TTC549 (cell line): ENCODE data around the gene ZNF683.

Experiments
- FAIRE-seq: peaks from 2 replicates; lab custom pipeline; 2012; peaks lifted over from hg19 to GRCh38; lab: Jason Lieb, UNC

Gene ZNF683

DNA sequence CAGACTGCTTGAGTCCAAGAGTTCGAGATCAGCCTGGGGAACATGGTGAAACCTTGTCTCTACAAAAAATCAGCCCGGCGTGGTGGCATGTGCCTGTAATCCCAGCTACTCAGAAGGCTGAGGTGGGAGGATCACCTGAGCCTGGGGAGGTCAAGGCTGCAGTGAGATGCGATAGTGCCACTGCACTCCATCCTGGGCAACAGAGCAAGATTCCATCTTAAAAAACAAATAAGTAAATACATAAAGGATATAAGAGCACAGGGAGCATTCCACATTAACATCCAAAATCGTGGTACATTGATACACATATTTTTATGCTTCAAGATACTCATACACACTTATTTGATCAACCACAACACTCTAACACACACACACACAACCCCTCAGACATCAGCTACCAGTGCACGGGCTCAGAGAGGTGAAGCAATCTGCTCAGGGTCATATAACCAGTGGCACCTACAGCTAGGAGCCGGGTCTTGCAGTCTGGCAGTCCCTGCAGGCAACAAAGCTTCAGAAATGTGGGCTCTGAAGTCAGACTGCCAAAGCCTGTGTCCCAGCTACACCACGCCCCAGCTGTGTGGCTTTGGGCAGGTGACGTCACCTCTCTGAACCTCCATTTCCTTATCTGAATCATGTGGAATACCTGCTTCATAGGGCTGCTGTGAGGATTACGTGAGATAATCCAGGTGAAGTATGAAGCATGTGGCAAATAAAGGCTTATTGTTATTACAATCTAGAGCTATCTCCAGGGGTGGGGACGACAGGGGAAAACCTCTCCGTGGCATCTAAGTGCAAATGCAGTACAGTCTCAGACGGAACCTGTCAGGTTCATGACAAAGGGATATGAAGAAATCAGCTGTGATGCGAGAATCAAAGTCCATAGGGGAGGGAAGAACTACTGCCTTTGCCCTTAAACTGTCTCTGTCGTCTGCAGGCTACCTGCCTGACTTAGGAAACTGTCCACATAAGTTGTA is 13.9 kb downstream of the ZNF683 start:
- no peak for FAIRE-seq

DNA sequence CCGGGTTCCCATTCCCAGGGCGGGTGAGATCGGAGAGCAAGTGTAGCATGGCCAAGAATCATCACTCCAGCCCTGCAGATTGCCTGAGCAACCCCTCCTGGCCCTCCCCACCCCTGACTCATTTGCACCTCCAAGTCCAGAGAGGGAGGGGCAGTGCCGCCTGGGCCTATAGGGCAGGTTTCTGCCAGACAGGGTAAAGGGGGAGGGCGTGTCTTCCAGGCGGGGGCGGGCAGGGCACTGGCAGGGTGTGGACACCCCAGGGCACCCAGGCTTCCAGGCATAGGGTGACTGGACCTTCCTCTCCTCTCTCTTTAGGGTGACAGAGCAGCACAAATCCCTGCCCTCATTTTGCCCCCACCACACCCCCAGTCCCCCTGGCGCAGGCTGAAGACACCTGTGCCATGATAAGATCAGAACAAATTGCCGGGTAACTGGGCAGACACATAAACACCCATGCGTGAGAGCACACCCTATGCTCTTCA is 15.4 kb downstream of the ZNF683 start:
- no peak for FAIRE-seq

DNA sequence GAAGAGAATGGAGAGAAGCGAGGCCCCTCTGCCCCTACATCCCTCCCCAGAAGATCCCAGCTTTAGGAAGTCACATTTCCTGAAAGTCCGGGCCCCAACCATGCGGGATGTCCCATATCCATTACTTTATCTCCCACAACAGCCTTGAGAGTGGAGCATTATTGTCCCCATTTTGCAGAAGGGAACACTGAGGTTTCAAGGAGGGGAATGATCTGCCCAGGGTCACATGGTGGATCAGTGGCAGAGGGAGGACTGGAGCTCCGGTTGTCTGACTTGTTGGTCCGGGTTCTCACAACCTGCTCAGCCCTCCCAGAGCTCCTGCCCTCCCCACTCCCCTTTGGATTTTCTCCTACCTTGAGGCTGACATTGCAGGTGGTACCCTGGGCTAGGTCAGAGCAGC is 16.4 kb downstream of the ZNF683 start:
- no peak for FAIRE-seq

DNA sequence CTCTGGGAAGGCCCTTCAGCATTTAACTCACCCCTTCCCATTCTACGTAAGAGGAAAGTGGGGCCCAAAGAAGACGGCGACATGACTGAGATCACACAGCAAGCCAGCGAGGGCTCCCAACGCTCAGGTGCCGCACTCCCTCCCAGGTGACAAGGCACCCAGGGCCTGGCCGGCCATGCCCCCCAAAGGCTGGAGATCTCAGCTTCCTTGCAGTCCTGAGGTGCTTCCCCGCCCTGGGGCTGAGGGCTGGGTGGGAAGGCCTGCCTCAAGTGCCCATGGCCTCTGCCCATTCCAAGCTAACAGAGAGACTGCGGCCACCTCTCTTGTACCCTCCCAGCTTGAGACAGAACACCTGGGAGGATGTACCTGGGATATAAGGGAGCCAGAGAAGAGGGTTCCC is 17.6 kb downstream of the ZNF683 start:
- no peak for FAIRE-seq

DNA sequence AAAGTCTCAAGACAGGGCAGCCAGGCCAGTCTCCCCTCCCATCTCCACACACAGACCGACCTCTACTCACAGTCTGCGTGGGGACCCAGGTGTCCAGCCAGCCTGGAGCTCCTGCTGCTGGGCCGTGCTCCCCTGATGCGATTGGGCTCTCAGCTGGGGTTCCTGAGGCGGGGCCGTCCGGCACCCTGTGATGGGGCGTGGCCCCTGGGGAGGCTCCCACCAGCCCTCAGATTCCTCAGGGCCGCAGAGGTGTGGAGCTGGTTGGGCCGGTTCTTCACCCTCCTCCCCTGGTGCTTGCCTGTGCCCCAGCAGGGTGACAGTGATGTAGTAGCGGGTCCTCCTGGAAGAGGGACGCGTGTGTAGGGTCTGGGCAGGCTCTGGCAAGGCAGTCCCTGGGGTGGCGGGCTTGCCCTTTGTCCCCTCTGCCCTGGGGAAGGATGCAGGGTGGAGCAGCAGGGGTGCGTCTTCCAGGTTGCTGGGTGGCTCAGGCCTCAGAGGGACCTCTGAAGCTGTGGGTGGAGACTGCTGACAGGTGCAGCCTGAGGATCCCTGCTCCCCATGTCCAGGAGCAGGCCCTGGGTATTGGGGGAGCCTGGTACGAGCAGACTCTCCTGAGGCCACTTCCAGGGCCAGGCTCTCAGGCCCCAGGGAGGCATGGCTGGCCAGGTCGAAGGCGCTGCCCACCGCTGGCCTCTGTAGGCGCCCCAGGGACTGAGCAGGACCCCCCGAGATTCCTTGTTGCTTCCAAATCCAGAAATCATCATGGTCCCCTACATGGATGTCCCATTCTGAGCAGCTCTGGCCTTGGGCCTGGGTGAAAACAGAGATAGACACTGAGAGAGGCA is 18.4 kb downstream of the ZNF683 start, which contains the start of gene CRYBG2:
Gene CRYBG2 (minus strand): TSS at position 155 of the 845 bp plus-strand sequence. CDS start 7,473 bp downstream, outside the sequence.
- no peak for FAIRE-seq

DNA sequence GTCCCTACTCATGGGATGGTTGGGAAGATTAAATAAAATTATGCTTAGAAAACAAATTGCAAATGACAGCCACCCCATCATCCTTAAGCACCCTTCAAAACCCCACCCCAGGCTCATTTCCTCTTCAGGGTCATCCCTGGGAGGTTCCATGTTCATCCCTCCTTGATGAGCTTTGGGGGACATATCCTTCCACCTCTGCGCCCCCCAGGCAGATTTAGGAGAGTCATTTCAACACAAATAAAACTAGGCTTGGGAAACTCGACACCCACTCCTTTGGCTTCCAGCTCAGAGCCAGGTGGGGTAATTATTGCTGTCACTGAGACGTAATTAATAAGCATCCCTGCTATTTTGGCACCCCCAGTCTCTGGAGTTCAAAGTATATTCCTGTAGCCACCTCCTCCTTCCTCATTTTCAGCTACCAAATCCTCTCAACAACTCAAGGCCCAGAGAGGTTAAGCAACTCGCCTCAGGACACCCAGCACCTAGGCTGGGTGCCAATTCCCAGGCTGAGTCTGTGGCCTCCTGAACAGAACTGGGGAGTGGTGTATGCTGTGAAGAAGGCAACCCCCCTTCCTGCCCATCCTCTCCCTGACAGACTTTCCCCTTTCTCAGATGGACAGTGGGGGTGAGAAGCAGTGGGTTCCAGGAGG is 19.2 kb downstream of the ZNF683 start:
- FAIRE-seq = no peak

DNA sequence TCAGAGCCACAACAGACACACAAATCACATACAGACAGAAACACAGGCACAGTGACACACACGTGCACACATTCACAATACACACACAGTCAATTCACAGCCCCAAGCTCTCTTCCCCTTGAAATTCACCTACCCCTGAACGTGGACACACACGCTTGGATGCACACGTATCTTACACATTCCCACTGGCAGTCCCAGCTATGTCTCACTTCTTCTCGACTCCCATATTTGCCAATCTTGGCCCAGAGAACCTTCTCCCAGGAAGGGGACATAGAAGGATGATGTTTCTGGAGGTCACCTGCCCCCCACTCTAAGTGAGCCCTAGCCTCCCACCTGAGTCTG is 20.2 kb downstream of the ZNF683 start:
- no peak for FAIRE-seq

DNA sequence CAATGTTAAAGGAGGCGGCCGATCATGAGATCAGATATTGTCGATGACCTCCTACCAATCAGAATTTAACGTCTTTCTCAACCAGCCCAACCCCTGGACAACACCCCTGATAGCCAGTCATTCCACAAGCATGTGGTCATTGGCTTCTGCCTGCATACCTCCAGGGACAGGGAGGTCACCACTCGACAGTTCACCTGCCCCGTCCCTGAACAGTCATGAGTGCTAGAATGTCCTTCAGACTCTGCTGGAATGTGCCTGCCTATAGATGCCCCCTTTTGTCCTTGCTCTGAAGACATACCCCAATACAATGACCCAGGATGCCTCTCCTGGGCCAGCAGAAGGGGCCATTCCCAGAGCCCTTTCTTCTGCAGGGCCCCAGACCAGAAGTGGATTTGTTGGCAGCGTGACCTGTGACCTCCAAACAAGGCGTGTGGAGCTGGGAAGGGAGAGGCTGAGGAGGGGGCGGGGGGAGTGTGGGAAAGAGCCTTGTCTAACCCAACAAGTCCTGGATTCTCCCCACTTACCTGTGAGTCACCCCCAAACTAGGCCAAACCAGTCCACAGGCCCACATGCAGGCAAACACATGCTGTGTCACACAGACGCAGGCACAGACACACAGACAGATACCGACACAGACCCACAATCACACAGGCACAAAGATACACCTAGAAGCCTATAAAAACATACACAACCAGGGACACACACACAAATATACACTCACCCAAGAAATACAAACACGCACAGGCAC is 20.8 kb downstream of the ZNF683 start:
- no peak for FAIRE-seq

DNA sequence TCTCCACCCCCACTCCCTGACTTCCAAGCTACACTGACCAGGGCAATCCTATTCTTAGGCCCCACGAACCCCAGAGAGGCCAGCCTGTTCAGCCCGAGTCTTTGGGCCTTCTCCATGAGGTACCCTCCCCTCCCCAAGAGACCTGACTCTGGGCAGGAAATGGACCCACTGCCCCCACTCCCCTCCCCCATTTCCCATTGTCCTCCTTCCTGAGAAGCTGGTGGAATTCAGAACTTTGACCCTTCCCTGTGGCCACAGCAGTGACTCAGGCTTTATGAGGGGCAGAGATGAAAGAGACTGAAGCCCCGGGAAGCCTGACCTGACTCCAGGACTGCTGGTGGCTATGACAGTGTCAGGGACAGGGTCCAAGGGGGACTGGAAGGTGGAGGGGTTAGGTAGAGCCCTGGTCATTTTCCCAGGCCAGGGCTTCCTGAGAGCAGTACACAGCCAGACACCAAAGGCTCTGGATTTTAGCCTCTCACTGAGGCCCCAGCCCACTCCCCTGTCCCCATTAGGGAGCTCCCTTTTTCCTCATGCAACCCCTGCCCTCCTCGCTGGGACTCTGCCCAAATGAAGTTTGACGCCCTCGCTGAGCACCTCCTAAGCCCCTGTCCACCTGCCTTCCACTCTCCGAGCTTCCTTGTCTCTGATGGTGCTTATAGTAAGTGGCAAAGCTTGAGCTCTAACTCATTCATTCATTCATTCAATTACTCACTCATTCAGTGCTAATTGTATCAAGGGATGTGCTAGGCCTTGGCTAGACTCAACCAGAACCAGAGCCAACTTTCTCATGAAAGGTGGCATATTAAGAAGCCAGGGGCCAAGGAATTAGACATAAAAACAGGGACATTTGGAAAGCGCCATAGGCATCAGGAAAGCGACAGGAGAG is 21.6 kb downstream of the ZNF683 start:
- FAIRE-seq = no peak

DNA sequence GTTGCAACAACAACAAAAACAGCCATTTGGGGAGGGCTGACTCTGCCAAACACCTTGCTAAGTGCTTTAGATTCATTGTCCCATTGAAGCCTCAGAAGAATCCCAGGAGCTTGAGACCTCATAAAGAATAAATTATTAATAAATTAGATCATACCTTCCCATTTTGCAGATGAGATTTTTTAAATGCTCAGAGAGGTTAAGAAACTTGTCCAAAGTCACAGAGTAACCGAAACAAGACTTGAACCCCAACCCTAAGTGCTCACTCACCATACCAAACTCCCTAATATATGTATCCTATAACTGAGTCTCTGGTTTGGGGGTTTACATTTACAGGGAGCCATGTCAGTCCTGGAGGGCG is 22.2 kb downstream of the ZNF683 start:
- no peak for FAIRE-seq

DNA sequence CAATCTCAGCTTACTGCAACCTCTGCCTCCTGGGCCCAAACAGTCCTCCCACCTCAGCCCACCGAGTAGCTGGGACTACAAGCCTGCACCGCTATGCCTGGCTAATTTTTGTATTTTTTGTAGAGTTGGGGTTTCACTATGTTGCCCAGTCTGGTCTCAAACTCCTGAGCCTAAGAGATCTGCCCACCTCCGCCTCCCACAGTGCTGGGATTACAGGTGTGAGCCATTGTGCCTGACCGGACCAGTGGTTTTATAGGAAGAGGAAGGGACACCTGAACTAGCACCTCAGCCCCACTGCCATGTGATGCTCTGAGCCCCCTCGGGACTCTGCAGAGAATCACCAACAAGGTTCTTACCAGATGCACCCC is 22.7 kb downstream of the ZNF683 start:
- no peak for FAIRE-seq

DNA sequence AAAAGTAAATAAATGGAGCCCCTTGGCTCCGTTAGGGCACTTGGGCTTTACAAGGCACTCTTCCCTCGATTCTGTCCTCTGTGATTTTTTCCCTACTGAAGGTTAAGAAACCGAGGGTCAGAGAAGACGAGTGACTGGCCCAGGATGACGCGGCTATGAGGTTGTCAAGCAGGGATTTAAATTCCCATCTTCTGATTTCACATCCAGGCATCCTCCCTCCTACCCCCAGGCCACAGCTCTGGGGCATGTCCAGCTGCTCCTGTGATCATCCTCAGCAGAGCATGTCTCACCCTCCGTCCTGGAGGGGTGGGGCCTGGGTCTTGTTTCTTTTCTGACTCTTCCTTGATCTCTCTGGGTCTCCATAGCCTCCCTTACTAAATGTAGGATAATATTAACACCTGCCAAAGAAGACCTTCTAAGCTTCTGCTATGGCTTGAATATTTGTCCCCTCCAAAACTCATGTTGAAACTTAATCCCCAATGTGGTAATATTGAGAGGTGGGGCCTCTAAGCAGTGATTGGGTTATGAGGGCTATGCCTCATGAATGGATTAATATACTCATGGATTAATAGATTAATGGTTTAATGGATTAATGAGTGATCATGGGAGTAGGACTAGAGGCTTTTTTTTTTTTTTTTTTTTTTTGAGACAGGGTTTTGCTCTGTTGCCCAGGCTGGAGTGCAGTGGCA is 23.2 kb downstream of the ZNF683 start:
- no peak for FAIRE-seq

DNA sequence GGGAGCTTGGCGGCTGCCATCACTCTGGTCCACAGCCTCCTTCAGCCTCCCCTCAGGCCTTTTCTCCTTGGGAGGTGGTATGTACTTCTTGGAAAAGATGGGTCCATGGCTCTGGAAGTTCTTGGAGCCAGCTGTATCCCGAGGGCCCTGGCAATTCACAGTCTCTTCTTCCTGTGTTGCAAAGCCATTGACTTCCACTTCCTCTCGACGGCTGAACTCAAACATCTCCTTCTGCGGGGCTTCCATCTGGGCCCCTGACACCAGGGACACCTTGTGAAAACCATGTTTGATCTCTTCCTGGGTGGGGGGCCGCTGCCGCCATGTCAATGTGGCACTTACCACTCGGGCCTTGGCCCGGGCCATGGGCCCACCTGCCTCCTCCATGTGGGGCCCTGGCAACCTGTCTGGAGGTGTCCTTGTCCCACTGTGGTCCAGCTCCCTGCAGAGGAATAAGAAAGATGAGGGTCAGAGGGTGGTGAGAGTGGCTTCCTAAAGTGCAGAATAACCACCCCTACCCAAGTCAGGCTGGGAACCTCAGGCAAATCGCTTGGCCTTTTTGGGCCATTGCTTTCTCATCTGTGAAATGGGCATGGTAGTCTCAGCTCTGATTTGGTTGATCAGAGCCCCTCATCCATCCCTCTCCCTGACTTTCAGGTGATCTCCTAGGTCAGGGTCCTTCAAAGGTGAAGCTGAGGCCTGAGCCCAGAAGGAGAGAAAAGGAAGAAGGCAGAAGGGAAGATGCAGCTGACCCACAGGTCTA is 26.1 kb downstream of the ZNF683 start:
- no peak for FAIRE-seq

DNA sequence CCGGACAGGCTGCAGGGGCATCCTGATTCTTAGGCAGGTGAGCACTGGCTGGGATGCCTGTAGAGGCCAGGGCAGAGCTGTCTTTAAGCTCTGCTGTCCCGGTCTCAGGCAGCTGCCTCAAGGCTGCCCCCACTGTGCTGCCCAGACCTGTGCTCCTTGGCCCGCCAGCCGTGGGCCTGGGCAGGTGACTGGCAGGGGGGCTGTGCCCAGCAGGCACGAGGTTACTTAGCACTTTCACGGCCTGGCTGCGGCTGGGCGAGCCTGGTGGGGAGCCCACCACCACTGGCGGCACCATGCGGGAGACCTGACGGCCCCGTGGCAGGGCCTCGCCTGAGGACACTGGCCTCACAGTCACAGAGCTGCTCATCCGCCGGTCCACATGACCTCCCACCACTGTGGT is 26.8 kb downstream of the ZNF683 start:
- no peak for FAIRE-seq

DNA sequence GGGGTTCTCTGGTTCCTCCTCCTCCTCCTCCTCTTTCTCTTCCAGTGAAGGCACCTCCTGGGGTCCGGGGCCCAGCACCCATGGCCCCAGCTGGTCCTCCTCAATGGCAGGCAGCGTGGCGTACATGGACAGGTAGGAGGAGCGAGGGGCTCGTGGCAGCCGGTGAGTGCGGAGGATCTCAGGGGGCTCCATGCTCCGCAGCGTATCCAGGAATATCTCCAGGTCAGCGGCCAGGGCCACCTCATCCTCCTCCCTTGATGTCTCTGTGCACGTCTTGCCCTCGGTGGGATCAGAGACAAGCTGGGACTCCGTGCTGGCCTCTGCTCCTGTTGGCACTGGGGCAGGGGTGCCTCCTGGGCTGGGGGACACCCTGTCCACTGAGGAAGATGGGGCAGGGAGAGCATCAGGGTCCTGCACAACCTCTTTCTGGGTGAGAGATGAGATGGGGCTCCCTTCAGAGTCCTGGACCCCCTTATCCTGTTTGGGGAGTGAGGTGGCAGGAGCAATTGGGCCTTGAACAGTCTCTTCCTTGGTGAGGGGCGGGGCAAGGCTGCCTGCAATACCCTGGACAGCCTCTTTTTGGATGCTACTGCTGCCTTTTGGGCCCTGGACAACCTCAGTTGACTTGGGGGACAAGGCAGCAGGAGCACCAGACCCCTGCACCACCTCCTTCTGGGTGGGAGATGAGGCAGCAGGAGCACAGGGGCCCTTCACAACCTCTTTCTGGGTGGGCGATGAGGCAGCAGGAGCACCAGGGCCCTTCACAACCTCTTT is 28.2 kb downstream of the ZNF683 start:
- FAIRE-seq = no peak

DNA sequence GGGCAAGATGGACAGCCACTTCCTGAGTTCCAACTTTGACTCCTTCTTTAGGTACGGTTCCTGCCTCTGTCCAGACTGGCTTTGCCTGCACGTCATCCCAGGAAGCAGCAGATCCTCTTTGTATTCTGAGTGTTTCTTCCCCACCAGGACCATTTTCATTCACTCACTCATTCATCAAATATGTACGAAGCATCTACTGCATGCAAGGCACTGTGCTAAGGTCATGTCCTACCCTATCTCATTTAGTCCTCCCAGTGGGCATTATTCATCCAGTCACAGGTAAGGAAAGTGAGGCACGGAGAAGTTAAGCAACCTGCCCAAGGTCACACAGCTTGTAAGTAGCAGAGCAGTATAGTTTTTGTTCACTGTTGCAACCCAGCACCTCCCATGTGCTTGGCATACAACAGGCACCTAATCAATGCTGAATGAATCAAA is 32.5 kb downstream of the ZNF683 start:
- FAIRE-seq = no peak

DNA sequence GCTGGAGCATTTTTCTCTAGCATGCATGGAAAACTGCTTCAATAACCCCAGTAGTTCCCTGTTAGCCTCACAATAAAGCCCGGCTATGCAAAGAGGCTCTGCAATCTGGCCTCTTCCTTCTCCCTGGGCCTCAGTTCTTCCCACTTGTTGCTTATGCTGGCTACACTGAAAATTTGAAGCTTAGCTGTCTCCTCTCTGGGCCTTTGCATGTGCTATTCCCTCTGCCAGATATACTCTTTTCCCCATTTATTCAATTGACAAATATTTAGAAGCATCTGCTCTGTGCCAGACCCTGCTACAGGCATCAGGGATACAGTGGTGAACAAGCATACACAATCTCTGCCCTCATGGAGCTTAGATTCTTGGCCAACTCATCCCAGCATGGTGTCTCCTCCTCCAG is 33.9 kb downstream of the ZNF683 start:
- no peak for FAIRE-seq

DNA sequence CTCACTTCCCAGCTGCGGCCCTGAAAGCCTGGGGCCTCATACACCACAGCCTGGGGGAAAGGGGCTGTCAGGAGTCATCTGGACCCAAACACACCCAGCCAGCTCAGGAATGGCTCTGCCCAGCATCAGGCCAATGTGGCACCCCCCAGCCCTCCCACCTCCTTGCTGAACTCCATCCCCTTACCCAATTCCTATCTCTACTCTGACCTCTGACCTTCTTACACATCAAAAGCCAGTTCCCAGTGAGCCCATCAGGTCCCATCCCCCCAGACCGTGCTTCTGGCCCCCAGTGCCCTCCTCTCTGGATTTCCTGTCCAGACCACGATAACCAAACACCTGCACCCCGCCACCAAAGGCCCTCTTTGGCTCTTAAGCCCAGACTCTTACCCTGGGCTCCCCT is 34.9 kb downstream of the ZNF683 start:
- FAIRE-seq = no peak

DNA sequence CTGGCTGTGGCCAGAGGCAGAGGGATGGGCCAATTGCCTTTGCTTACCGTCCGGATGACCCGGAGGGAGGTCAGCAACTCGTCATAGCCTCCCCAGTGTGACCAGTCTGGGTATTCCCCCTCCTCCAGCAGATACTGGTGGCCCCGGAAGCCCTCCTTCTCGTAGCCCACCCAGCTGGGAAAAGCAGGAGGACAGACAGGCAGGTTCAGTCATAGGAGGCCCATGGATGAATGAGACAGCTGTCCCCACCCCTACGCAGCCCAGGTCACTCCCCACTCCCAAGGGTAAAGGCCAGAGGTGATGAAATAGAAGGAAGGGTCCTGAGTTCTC is 35.4 kb downstream of the ZNF683 start:
- no peak for FAIRE-seq
